Measurements from ENCODE around the gene CCDC191. TPM values are rescaled to one million over a fixed set of nuclear protein-coding genes. Genes with fewer than 3 reads are reported as not detected.

Gene CCDC191
- polyA plus RNA-seq, 2 donors = 1.0 to 2.9 TPM

- Histone ChIP-seq H3K4me1 (ENCODE audit: control insufficient read depth in 2 of 2, insufficient read depth in 2 of 2, low read length in 1 of 2) (no peaks in the 10 kb centered on the region), H3K27ac (ENCODE audit: low read depth in 2 of 2, low read length in 1 of 2) (no peak overlapping the region), H3K27me3 (ENCODE audit: control insufficient read depth in 1 of 2, insufficient read depth in 2 of 2, low read length in 2 of 2) (no peaks in the 10 kb centered on the region), H3K9me3 (ENCODE audit: control insufficient read depth in 2 of 2, insufficient read depth in 1 of 2, low read depth in 1 of 2, low read length in 1 of 2) (no peaks in the 10 kb centered on the region), H3K36me3 (ENCODE audit: control insufficient read depth in 2 of 2, insufficient read depth in 2 of 2, low read length in 1 of 2) (peaks cover 2% of the 10 kb centered on the region in 2 donors), H3K4me3 (ENCODE audit: low read depth in 1 of 2, low read length in 2 of 2) (no peak overlapping the region)
- 60 to 69% methylated on average over 1 of the region's 1 CpG for WGBS, 2 donors
These were observed 22.6 kb downstream of the CCDC191 start for GRCh38 chr3:114033721-114034120.

- 64 to 68% methylated on average over 2 of the region's 2 CpGs for WGBS, 2 donors
- H3K4me3 ChIP-seq (ENCODE audit: low read depth in 1 of 2, low read length in 2 of 2) = no peak overlapping the region
- H3K27me3 ChIP-seq (ENCODE audit: control insufficient read depth in 1 of 2, insufficient read depth in 2 of 2, low read length in 2 of 2) = no peaks in the 10 kb centered on the region
- H3K27ac ChIP-seq (ENCODE audit: low read depth in 2 of 2, low read length in 1 of 2) = no peak overlapping the region
- no peaks in the 10 kb centered on the region for H3K4me1 ChIP-seq (ENCODE audit: control insufficient read depth in 2 of 2, insufficient read depth in 2 of 2, low read length in 1 of 2)
- no peaks in the 10 kb centered on the region for H3K36me3 ChIP-seq (ENCODE audit: control insufficient read depth in 2 of 2, insufficient read depth in 2 of 2, low read length in 1 of 2)
- no peaks in the 10 kb centered on the region for H3K9me3 ChIP-seq (ENCODE audit: control insufficient read depth in 2 of 2, insufficient read depth in 1 of 2, low read depth in 1 of 2, low read length in 1 of 2)
These were observed 30.0 kb downstream of the CCDC191 start for GRCh38 chr3:114026331-114026730.

DNA sequence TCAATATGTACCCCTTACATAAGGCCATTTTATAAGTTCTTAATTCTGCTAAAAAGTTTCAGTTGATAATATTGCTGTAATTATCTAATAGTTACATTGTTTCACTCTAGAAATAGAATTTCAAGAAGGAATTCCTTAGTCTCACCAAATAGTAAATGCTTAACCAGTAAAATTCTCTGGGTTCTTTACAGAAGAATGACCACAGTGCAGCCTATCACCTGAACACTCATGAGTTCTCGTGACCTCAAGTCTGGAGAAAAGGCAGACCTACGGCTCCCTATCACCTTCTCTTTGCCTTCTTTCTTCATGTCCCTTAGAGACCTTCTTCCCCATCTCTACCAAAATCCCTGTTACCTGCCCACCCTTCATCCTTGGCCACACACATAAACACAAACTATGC is 30.9 kb downstream of the CCDC191 start:
- H3K27me3 ChIP-seq (ENCODE audit: control insufficient read depth in 1 of 2, insufficient read depth in 2 of 2, low read length in 2 of 2) = no peaks in the 10 kb centered on the region
- H3K9me3 ChIP-seq (ENCODE audit: control insufficient read depth in 2 of 2, insufficient read depth in 1 of 2, low read depth in 1 of 2, low read length in 1 of 2) = no peaks in the 10 kb centered on the region
- WGBS, 2 donors = 94% methylated on average over 2 of the region's 2 CpGs
- no peaks in the 10 kb centered on the region for H3K4me1 ChIP-seq (ENCODE audit: control insufficient read depth in 2 of 2, insufficient read depth in 2 of 2, low read length in 1 of 2)
- H3K27ac ChIP-seq (ENCODE audit: low read depth in 2 of 2, low read length in 1 of 2) = no peak overlapping the region
- no peaks in the 10 kb centered on the region for H3K36me3 ChIP-seq (ENCODE audit: control insufficient read depth in 2 of 2, insufficient read depth in 2 of 2, low read length in 1 of 2)
- no peak overlapping the region for H3K4me3 ChIP-seq (ENCODE audit: low read depth in 1 of 2, low read length in 2 of 2)

DNA sequence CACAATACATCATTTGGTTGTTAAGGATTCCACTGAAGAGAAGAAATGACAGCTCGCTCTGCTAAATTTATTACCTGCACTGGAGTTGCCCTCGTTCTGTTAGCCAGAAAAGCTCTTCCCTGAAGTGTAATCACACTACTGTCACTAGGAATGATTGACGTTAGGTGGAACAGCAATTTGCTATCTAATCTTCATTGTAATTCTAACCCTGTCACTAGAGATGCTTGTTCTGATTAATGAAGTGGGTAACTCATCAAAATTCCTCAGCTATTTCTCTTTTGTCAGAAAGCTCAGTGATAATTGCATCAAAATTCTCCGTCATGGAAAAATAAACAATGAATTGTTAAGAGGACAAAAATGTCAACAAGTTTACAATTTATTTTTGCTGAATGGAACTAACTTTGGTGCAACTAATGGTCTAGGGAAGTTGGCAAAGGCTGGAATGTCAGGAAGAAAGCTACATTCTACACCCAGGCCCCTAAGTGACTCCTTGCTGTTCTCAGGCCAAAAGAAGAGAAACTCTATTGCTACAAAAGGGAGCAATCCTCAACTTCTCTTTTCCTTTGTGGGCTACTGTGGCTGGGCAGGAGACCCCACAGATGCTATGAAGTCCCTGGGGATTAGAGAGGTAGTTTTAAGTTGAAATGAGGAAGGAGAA is 34.1 kb downstream of the CCDC191 start:
- H3K9me3 ChIP-seq (ENCODE audit: control insufficient read depth in 2 of 2, insufficient read depth in 1 of 2, low read depth in 1 of 2, low read length in 1 of 2) = no peaks in the 10 kb centered on the region
- H3K27ac ChIP-seq (ENCODE audit: low read depth in 2 of 2, low read length in 1 of 2) = no peak overlapping the region
- no peak overlapping the region for H3K4me3 ChIP-seq (ENCODE audit: low read depth in 1 of 2, low read length in 2 of 2)
- no peaks in the 10 kb centered on the region for H3K27me3 ChIP-seq (ENCODE audit: control insufficient read depth in 1 of 2, insufficient read depth in 2 of 2, low read length in 2 of 2)
- 78 to 85% methylated on average over 4 of the region's 4 CpGs for WGBS, 2 donors
- H3K4me1 ChIP-seq (ENCODE audit: control insufficient read depth in 2 of 2, insufficient read depth in 2 of 2, low read length in 1 of 2) = no peaks in the 10 kb centered on the region
- no peaks in the 10 kb centered on the region for H3K36me3 ChIP-seq (ENCODE audit: control insufficient read depth in 2 of 2, insufficient read depth in 2 of 2, low read length in 1 of 2)

DNA sequence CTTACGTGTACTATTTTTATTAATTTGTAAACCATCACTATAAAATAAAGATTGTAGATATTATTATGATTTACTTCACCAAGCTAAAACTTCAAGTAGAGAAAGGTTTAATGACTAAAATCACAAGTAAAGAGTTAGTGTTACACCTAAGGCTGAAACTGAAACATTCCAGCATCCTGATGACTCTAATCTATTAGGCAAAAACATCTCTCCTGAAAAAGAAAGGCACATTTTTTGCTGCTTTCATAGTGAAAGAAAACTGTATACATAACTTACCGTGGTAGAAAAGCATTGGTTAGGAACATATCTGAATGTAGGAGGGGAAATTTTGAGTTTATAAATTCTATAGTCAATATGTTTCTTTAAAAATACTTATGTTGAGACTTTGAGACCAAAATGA is 35.4 kb downstream of the CCDC191 start:
- Histone ChIP-seq H3K4me3 (ENCODE audit: low read depth in 1 of 2, low read length in 2 of 2) (no peak overlapping the region), H3K27ac (ENCODE audit: low read depth in 2 of 2, low read length in 1 of 2) (no peak overlapping the region), H3K36me3 (ENCODE audit: control insufficient read depth in 2 of 2, insufficient read depth in 2 of 2, low read length in 1 of 2) (no peaks in the 10 kb centered on the region), H3K9me3 (ENCODE audit: control insufficient read depth in 2 of 2, insufficient read depth in 1 of 2, low read depth in 1 of 2, low read length in 1 of 2) (no peaks in the 10 kb centered on the region), H3K4me1 (ENCODE audit: control insufficient read depth in 2 of 2, insufficient read depth in 2 of 2, low read length in 1 of 2) (no peaks in the 10 kb centered on the region), H3K27me3 (ENCODE audit: control insufficient read depth in 1 of 2, insufficient read depth in 2 of 2, low read length in 2 of 2) (no peaks in the 10 kb centered on the region)
- 77 to 87% methylated on average over 2 of the region's 2 CpGs for WGBS, 2 donors

DNA sequence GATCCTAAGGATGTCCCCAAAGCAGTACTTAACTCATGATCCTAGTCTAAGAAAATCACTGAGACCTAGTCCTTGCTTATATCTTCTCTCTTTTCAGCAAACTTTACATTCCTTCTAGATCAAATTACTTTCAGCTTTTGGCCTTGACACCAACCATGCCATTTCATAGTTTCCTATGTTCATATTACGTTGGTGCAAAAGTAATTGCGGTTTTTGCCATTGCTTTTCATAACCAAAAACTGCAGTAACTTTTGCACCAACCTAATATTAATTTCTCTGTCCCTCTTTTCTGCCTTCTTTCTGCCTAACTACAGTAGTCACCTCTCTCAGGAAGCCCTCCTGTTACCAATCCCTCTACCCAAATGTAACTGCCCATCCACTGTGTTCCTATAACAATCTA is 36.8 kb downstream of the CCDC191 start:
- H3K36me3 ChIP-seq (ENCODE audit: control insufficient read depth in 2 of 2, insufficient read depth in 2 of 2, low read length in 1 of 2) = no peaks in the 10 kb centered on the region
- WGBS, 2 donors = 94 to 96% methylated on average over 2 of the region's 2 CpGs
- H3K27me3 ChIP-seq (ENCODE audit: control insufficient read depth in 1 of 2, insufficient read depth in 2 of 2, low read length in 2 of 2) = no peaks in the 10 kb centered on the region
- H3K9me3 ChIP-seq (ENCODE audit: control insufficient read depth in 2 of 2, insufficient read depth in 1 of 2, low read depth in 1 of 2, low read length in 1 of 2) = no peaks in the 10 kb centered on the region
- H3K4me1 ChIP-seq (ENCODE audit: control insufficient read depth in 2 of 2, insufficient read depth in 2 of 2, low read length in 1 of 2) = no peaks in the 10 kb centered on the region
- no peak overlapping the region for H3K4me3 ChIP-seq (ENCODE audit: low read depth in 1 of 2, low read length in 2 of 2)
- no peak overlapping the region for H3K27ac ChIP-seq (ENCODE audit: low read depth in 2 of 2, low read length in 1 of 2)

- no peaks in the 10 kb centered on the region for H3K27me3 ChIP-seq (ENCODE audit: control insufficient read depth in 1 of 2, insufficient read depth in 2 of 2, low read length in 2 of 2)
- H3K4me3 ChIP-seq (ENCODE audit: low read depth in 1 of 2, low read length in 2 of 2) = no peak overlapping the region
- no peak overlapping the region for H3K27ac ChIP-seq (ENCODE audit: low read depth in 2 of 2, low read length in 1 of 2)
- WGBS, 2 donors = 92 to 94% methylated on average over 7 of the region's 7 CpGs
- peaks cover 0 to 2% of the 10 kb centered on the region in 2 donors for H3K36me3 ChIP-seq (ENCODE audit: control insufficient read depth in 2 of 2, insufficient read depth in 2 of 2, low read length in 1 of 2)
- H3K4me1 ChIP-seq (ENCODE audit: control insufficient read depth in 2 of 2, insufficient read depth in 2 of 2, low read length in 1 of 2) = no peaks in the 10 kb centered on the region
- no peaks in the 10 kb centered on the region for H3K9me3 ChIP-seq (ENCODE audit: control insufficient read depth in 2 of 2, insufficient read depth in 1 of 2, low read depth in 1 of 2, low read length in 1 of 2)
These were observed 42.1 kb downstream of the CCDC191 start for GRCh38 chr3:114014211-114014610.

- no peaks in the 10 kb centered on the region for H3K27me3 ChIP-seq (ENCODE audit: control insufficient read depth in 1 of 2, insufficient read depth in 2 of 2, low read length in 2 of 2)
- H3K4me1 ChIP-seq (ENCODE audit: control insufficient read depth in 2 of 2, insufficient read depth in 2 of 2, low read length in 1 of 2) = no peaks in the 10 kb centered on the region
- no peak overlapping the region for H3K27ac ChIP-seq (ENCODE audit: low read depth in 2 of 2, low read length in 1 of 2)
- no peaks in the 10 kb centered on the region for H3K9me3 ChIP-seq (ENCODE audit: control insufficient read depth in 2 of 2, insufficient read depth in 1 of 2, low read depth in 1 of 2, low read length in 1 of 2)
- WGBS, 2 donors = 88 to 90% methylated on average over 2 of the region's 2 CpGs
- H3K4me3 ChIP-seq (ENCODE audit: low read depth in 1 of 2, low read length in 2 of 2) = no peak overlapping the region
- peaks cover 0 to 2% of the 10 kb centered on the region in 2 donors for H3K36me3 ChIP-seq (ENCODE audit: control insufficient read depth in 2 of 2, insufficient read depth in 2 of 2, low read length in 1 of 2)
These were observed 45.1 kb downstream of the CCDC191 start for GRCh38 chr3:114011059-114011797.

GRCh38 chr3:114005481-114005880 is 50.8 kb downstream of the CCDC191 start:
- Histone ChIP-seq H3K27ac (ENCODE audit: low read depth in 2 of 2, low read length in 1 of 2) (no peak overlapping the region), H3K36me3 (ENCODE audit: control insufficient read depth in 2 of 2, insufficient read depth in 2 of 2, low read length in 1 of 2) (peaks cover 0 to 6% of the 10 kb centered on the region in 2 donors), H3K27me3 (ENCODE audit: control insufficient read depth in 1 of 2, insufficient read depth in 2 of 2, low read length in 2 of 2) (no peaks in the 10 kb centered on the region), H3K4me3 (ENCODE audit: low read depth in 1 of 2, low read length in 2 of 2) (no peak overlapping the region), H3K4me1 (ENCODE audit: control insufficient read depth in 2 of 2, insufficient read depth in 2 of 2, low read length in 1 of 2) (no peaks in the 10 kb centered on the region), H3K9me3 (ENCODE audit: control insufficient read depth in 2 of 2, insufficient read depth in 1 of 2, low read depth in 1 of 2, low read length in 1 of 2) (peaks cover 0 to 6% of the 10 kb centered on the region in 2 donors)
- WGBS, 2 donors = 94% methylated on average over 5 of the region's 5 CpGs

- Histone ChIP-seq H3K4me3 (ENCODE audit: low read depth in 1 of 2, low read length in 2 of 2) (no peak overlapping the region), H3K27ac (ENCODE audit: low read depth in 2 of 2, low read length in 1 of 2) (no peak overlapping the region), H3K9me3 (ENCODE audit: control insufficient read depth in 2 of 2, insufficient read depth in 1 of 2, low read depth in 1 of 2, low read length in 1 of 2) (no peaks in the 10 kb centered on the region), H3K36me3 (ENCODE audit: control insufficient read depth in 2 of 2, insufficient read depth in 2 of 2, low read length in 1 of 2) (no peaks in the 10 kb centered on the region), H3K4me1 (ENCODE audit: control insufficient read depth in 2 of 2, insufficient read depth in 2 of 2, low read length in 1 of 2) (no peaks in the 10 kb centered on the region), H3K27me3 (ENCODE audit: control insufficient read depth in 1 of 2, insufficient read depth in 2 of 2, low read length in 2 of 2) (no peaks in the 10 kb centered on the region)
- 55 to 62% methylated on average over 4 of the region's 4 CpGs for WGBS, 2 donors
These were observed 70.8 kb downstream of the CCDC191 start for GRCh38 chr3:113985541-113985940.
